Prostate gland (tissue), 2 donors: ENCODE data around the gene TIMP3. TPM values are rescaled to one million over a fixed set of nuclear protein-coding genes. Genes with fewer than 3 reads are reported as not detected.

Experiments used
- DNase-seq: peaks from one replicate; pipeline ENCODE4 v3.0.0-alpha.2; 2019; ENCODE audit warnings: low spot score
- H3K27ac ChIP-seq, 2 donors: fragments of 200-600 bp; sonication (generic); 2 replicates each; pipeline ENCODE4 v1.5.1; 2017 to 2019
- H3K27me3 ChIP-seq: fragments of 200-600 bp; sonication (generic); replicated peaks from 2 replicates; pipeline ENCODE4 v1.5.1; 2019; ENCODE audit not compliant: insufficient read depth
- H3K36me3 ChIP-seq, 2 donors: fragments of 200-600 bp; sonication (generic); 1 replicate in 1 of 2; 2 replicates in 1 of 2; pipeline versions ENCODE4 v1.5.1 to v1.8.1; 2017 to 2019
- H3K4me1 ChIP-seq: fragments of 200-600 bp; sonication (generic); replicated peaks from 2 replicates; pipeline ENCODE4 v1.5.1; 2019
- H3K4me3 ChIP-seq, 2 donors: fragments of 200-600 bp; sonication (generic); 2 replicates each; pipeline ENCODE4 v1.5.1; 2017 to 2019
- H3K9me3 ChIP-seq: fragments of 200-600 bp; sonication (generic); 2 replicates; pipeline ENCODE4 v1.5.1; 2017
- CTCF ChIP-seq, 4 experiments: fragments of 200-600 bp in 2 of 4; fragments of 450-650 bp in 2 of 4; sonication (generic) in 2 of 4; IDR thresholded peaks; 1 replicate in 3 of 4; 2 replicates in 1 of 4; pipeline ENCODE4 v1.5.1; 2016 to 2019; ENCODE audit warnings: antibody characterized with exemption in 4 of 4, mild to moderate bottlenecking in 2 of 4, moderate library complexity in 2 of 4
- POLR2A ChIP-seq: fragments of 450-650 bp; IDR thresholded peaks from one replicate; pipeline ENCODE4 v1.6.1; 2016; ENCODE audit warnings: antibody characterized with exemption, mild to moderate bottlenecking
- POLR2AphosphoS5 ChIP-seq: sonication (generic); formaldehyde crosslinking; IDR thresholded peaks from one replicate; pipeline ENCODE4 v1.6.1; 2017; ENCODE audit warnings: antibody characterized with exemption
- WGBS: methylation state at CpG from one replicate; pipeline ENCODE4 v1.1.5; 2018; 5-methylcytosine and 5-hydroxymethylcytosine counted together
- intact Hi-C: fragments of 100-400 bp; cut with DNase I; formaldehyde crosslinking; loops from one replicate; pipeline ENCODE4 v1.14.2; 2022
- total RNA-seq, 2 donors: library from RNA; depleted of rRNA; stranded (reverse); fragments of >200 nt; gene quantifications; one replicate each; pipeline ENCODE4 v1.1.0, GENCODE V29; 2016

The TIMP3 gene
- total RNA-seq, 2 donors from 2014 or later: 148 to 397 TPM

- no peak overlapping the region for H3K4me3 ChIP-seq
- intact Hi-C loops: loop anchor here (5.0 kb wide), 1 partner anchor 68 kb away; no protein-coding TSS in a partner anchor
- no peak overlapping the region for H3K27ac ChIP-seq
- TF ChIP-seq CTCF (IDR thresholded peaks at IDR 0.05) (no peak), POLR2A (no peak)
- 75% methylated on average over 6 of the region's 6 CpGs for WGBS
- no peak for DNase-seq
- no peaks in the 10 kb centered on the region for H3K4me1 ChIP-seq
- no peaks in the 10 kb centered on the region for H3K36me3 ChIP-seq
- no peaks in the 10 kb centered on the region for H3K9me3 ChIP-seq
- H3K27me3 ChIP-seq: no peaks in the 10 kb centered on the region
Observed at GRCh38 chr22:32910429-32910772, 108.9 kb downstream of the TIMP3 start.

GRCh38 chr22:32911503-32911902 is 110.0 kb downstream of the TIMP3 start:
- Histone ChIP-seq H3K36me3 (no peaks in the 10 kb centered on the region), H3K27ac (no peak overlapping the region), H3K9me3 (no peaks in the 10 kb centered on the region), H3K27me3 (no peaks in the 10 kb centered on the region), H3K4me3 (no peak overlapping the region), H3K4me1 (no peaks in the 10 kb centered on the region)
- TF ChIP-seq POLR2AphosphoS5 (no peak), CTCF (IDR thresholded peaks at IDR 0.05) (no peak), POLR2A (no peak)
- DNase-seq: no peak
- intact Hi-C loops: loop anchor here (5.0 kb wide), 1 partner anchor 69 kb away; no protein-coding TSS in a partner anchor
- whole genome bisulfite sequencing: 46% methylated on average over 9 of the region's 9 CpGs
